Head of caudate nucleus (tissue), 42 donors: ENCODE measurements around the gene CTSW.
A peak's percentile ranks its signal among the peaks of the same experiment; 100 is the strongest.

Experiments
- DNase-seq, 42 donors: peaks; one replicate each; pipeline versions ENCODE4 v3.0.0 to v3.0.0-alpha.2; 2020 to 2021; ENCODE audit warnings: mixed read lengths in 7 of 42
- intact Hi-C: fragments of 100-400 bp; cut with DNase I; formaldehyde crosslinking; loops from one replicate; pipeline ENCODE4 v1.15.0; 2022

CTSW gene

GRCh38 chr11:65863889-65864705 is 15.5 kb upstream of the CTSW start:
- no peak for DNase-seq
- intact Hi-C loops = loop anchor here (5.0 kb wide), 1 partner anchor 98 kb away; the partner anchor contains the start of gene SART1

GRCh38 chr11:65864706-65865471 is 14.7 kb upstream of the CTSW start:
- DNase-seq = no peak
- intact Hi-C loops = loop anchor here (5.0 kb wide), 1 partner anchor 97 kb away; the partner anchor contains the start of gene SART1

GRCh38 chr11:65865550-65866172 is 14.0 kb upstream of the CTSW start:
- DNase-seq = no peak
- intact Hi-C loops = no loop called here

- no peak for DNase-seq
- intact Hi-C loops = no loop called here
These were observed 12.9 kb upstream of the CTSW start for GRCh38 chr11:65866509-65867283.

- no peak for DNase-seq
- intact Hi-C loops = no loop called here
These were observed 12.2 kb upstream of the CTSW start for GRCh38 chr11:65867284-65868071.

- intact Hi-C loops = no loop called here
- peak in 13 of 42 donors; percentile 19 to 64 (median 51) for DNase-seq
These were observed 11.5 kb upstream of the CTSW start for GRCh38 chr11:65868076-65868667.

GRCh38 chr11:65868907-65869306 is 10.7 kb upstream of the CTSW start:
- intact Hi-C loops = no loop called here
- no peak for DNase-seq

GRCh38 chr11:65869643-65870306 is 9.9 kb upstream of the CTSW start:
- no peak for DNase-seq
- intact Hi-C loops = no loop called here

- intact Hi-C loops = no loop called here
- no peak for DNase-seq
These were observed 9.4 kb upstream of the CTSW start for GRCh38 chr11:65870307-65870658.

GRCh38 chr11:65870706-65871681 is 8.6 kb upstream of the CTSW start:
- intact Hi-C loops = no loop called here
- no peak for DNase-seq

GRCh38 chr11:65871811-65872548 is 7.7 kb upstream of the CTSW start:
- peak in 2 of 42 donors; percentile 13 to 15 for DNase-seq
- intact Hi-C loops = no loop called here

GRCh38 chr11:65872586-65873317 is 6.9 kb upstream of the CTSW start, which contains the start of gene EFEMP2:
EFEMP2 (minus strand) TSS chr11:65872800; CDS start chr11:65872354, 446 bp downstream.
- peak in 4 of 42 donors; percentile 20 to 48 (median 36) for DNase-seq
- intact Hi-C loops = no loop called here

- DNase-seq = peak; percentile 84 to 98 (median 95)
- intact Hi-C loops = no loop called here
These were observed 6.1 kb upstream of the CTSW start for GRCh38 chr11:65873318-65874156.

- DNase-seq = no peak
- intact Hi-C loops = loop anchor here (5.0 to 10.0 kb wide), 2 partner anchors 37 to 115 kb away; partner anchors contain the start of genes C11orf68 and DRAP1
These were observed 390 bp downstream of the CTSW start for GRCh38 chr11:65880027-65880426.
